Lower leg skin (tissue), 4 donors: ENCODE measurements around the gene GOLGB1. TPM values are rescaled to one million over a fixed set of nuclear protein-coding genes. Genes with fewer than 3 reads are reported as not detected.

Experiments used
- DNase-seq, 2 donors: peaks; one replicate each; pipeline ENCODE4 v3.0.0-alpha.2; 2019; ENCODE audit warnings: low spot score in 2 of 2
- H3K4me3 ChIP-seq: fragments of 200-600 bp; sonication (generic); 2 replicates; pipeline ENCODE4 v1.5.1; 2017; ENCODE audit warnings: mild to moderate bottlenecking, low read depth; ENCODE audit not compliant: poor library complexity, severe bottlenecking
- CTCF ChIP-seq, 3 donors: fragments of 450-650 bp; IDR thresholded peaks; one replicate each; pipeline ENCODE4 v1.5.1; 2016; ENCODE audit warnings: antibody characterized with exemption in 3 of 3, mild to moderate bottlenecking in 3 of 3, moderate library complexity in 2 of 3
- POLR2A ChIP-seq, 2 donors: fragments of 450-650 bp; IDR thresholded peaks; one replicate each; pipeline ENCODE4 v1.6.1; 2016 to 2017; ENCODE audit warnings: antibody characterized with exemption in 2 of 2, mild to moderate bottlenecking in 1 of 2, moderate library complexity in 1 of 2
- WGBS, 2 donors: methylation state at CpG; one replicate each; pipeline ENCODE4 v1.1.5; 2018; 5-methylcytosine and 5-hydroxymethylcytosine counted together
- intact Hi-C: fragments of 100-400 bp; cut with DNase I; formaldehyde crosslinking; loops from one replicate; pipeline ENCODE4 v1.15.0; 2023; ENCODE audit warnings: low total_unique reads
- total RNA-seq, 4 donors: library from RNA; depleted of rRNA; stranded (reverse); fragments of >200 nt; gene quantifications; one replicate each; pipeline ENCODE4 v1.1.0, GENCODE V29; 2016

Gene GOLGB1
- total RNA-seq, 4 donors from 2014 or later, result 42.8 to 64.3 (median 48.5) TPM

- DNase-seq, result no peak
- intact Hi-C loops, result no loop called here
- H3K4me3 ChIP-seq, result no peak overlapping the region
- WGBS, 2 donors, result 13 to 22% methylated on average over 1 of the region's 1 CpG
- TF ChIP-seq POLR2A (IDR thresholded peaks at IDR 0.05), result no peak
- no peak for TF ChIP-seq CTCF (IDR thresholded peaks at IDR 0.05)
Measured at GRCh38 chr3:121758727-121759450, 9.3 kb upstream of the GOLGB1 start.

DNA sequence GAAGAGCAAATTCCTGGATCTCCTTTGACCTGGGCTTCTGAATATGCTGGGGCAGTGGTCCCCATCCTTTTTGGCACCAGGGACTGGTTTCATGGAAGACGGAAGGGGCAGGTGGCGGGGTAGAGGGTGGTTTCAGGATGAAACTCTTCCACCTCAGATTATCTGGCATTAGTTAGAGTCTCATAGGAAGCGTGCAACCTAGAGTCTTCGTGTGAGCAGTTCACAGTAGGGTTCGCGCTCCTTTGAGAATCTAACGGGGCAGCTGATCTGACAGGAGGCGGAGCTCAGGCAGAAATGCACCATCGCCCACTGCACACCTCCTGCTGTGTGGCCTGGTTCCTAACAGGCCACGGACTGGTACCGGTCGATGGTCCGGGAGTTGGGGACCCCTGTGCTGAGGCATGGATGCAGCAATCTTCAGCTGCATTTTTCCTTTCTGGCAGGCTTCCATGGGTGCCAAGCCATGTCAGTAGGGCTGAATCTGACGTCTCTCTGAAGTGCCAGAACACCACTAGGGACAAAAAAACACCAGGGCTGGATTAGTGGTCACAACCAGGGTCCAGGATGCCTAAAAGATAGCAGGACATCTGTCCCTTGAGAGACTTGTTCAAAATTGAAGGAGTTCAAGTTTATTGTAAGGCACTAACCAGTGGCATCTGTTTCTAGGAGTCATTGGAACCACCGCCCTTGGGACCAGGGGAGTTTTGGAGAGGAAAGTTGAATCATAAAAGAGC is 8.4 kb upstream of the GOLGB1 start:
- 84 to 85% methylated on average over 15 of the region's 15 CpGs for WGBS, 2 donors
- no peak for DNase-seq
- intact Hi-C loops, result no loop called here
- H3K4me3 ChIP-seq, result no peak overlapping the region
- TF ChIP-seq CTCF (IDR thresholded peaks at IDR 0.05) (no peak), POLR2A (IDR thresholded peaks at IDR 0.05) (no peak)

DNA sequence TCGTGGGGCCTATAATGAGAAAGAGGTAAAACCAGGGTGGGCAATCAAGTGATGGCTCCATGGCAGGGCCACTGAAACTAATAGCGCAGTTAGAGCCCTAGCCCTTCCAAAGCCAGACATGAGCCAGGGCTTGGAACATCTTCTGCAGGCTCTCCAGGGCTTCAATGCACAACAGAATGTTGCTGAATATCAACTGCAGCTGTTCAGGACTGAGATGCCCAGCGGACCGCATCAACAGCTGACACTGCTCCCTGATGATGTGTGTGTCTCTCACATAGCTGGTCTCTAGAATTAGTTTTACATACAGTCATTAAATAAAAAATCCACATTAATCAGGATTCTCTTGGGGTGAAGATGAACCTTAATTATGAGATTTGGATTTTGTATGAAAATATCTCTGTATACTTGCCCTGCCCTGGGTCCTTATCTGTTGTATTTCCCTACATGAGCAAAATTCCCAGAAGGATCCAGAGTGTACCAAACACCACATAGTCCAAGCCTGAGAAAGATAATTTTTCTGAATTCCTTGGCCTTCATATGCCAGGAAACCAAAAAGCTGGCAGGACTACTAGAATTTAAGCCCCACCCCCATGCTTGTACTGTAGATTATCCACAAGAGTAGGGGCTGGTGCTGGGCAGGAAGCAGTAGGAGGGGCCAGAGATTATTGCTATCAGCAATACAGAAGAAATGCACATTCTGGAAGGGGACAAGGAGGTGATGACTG is 7.7 kb upstream of the GOLGB1 start:
- 86% methylated on average over 4 of the region's 4 CpGs for WGBS, 2 donors
- H3K4me3 ChIP-seq, result no peak overlapping the region
- no peak for TF ChIP-seq POLR2A (IDR thresholded peaks at IDR 0.05)
- TF ChIP-seq CTCF (IDR thresholded peaks at IDR 0.05), result no peak
- DNase-seq, result no peak
- intact Hi-C loops, result no loop called here

DNA sequence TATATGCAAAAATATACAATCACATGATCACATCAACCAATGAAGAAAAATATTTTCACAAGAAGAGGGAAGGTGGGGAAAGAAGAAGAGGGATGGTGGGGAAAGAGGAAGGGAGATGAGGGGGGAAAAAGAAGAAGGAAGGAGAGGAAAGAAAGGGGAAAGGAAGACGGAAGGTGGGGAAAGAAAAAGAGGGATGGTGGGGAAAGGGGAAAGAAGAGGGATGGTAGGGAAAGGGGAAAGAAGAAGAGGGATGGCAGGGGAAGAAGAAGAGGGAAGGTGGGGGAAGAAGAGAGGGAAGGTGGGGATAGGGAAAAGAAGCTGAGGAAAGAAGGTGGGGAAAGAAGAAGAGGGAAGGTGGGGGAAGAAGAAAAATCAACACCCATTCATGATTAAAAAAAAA is 3.2 kb upstream of the GOLGB1 start:
- no peak overlapping the region for H3K4me3 ChIP-seq
- TF ChIP-seq POLR2A (IDR thresholded peaks at IDR 0.05) (no peak), CTCF (IDR thresholded peaks at IDR 0.05) (no peak)
- no peak for DNase-seq
- 20 to 24% methylated on average over 1 of the region's 1 CpG for WGBS, 2 donors
- intact Hi-C loops, result no loop called here

GRCh38 chr3:121752261-121752660 is 2.7 kb upstream of the GOLGB1 start:
- intact Hi-C loops, result no loop called here
- TF ChIP-seq POLR2A (IDR thresholded peaks at IDR 0.05), result no peak
- TF ChIP-seq CTCF (IDR thresholded peaks at IDR 0.05), result no peak
- no peak overlapping the region for H3K4me3 ChIP-seq
- no peak for DNase-seq
- WGBS, 2 donors, result 82 to 96% methylated on average over 1 of the region's 1 CpG
